HCT116 (cell line): ENCODE measurements around the gene FGF18. TPM values are rescaled to one million over a fixed set of nuclear protein-coding genes. Genes with fewer than 3 reads are reported as not detected.

Experiments used
- ATAC-seq: fragments of 200-7000 bp; cut with Tn5 transposase; 2 replicates; pipeline ENCODE4 v1.9.1; 2020; ENCODE audit warnings: mild to moderate bottlenecking, moderate library complexity
- BruUV-seq: library from RNA; stranded (reverse); fragments of 400-500 nt; replicated peaks from 2 replicates; lab custom pipeline; 2021; lab: Mats Ljungman, UMichigan
- CTCF ChIA-PET: fragments of 300-600 bp; sonication (Branson Sonifier 250); formaldehyde crosslinking; loops from one replicate; lab custom pipeline; 2021; ENCODE audit warnings: antibody characterized with exemption; lab: Charles Lee
- POLR2A ChIA-PET: fragments of 300-600, 350-600 bp; sonication (Branson Sonifier 250); formaldehyde crosslinking; loops from one replicate; lab custom pipeline; 2021; ENCODE audit warnings: antibody characterized with exemption; lab: Charles Lee
- RAD21 ChIA-PET, 2 experiments: fragments of 300-600 bp; sonication (Branson Sonifier 250); formaldehyde crosslinking; loops; one replicate each; lab custom pipeline; 2023; ENCODE audit warnings: low total read pairs in 2 of 2; ENCODE audit not compliant: uncharacterized antibody in 2 of 2, unreplicated experiment in 2 of 2, low non-redundant PET in 1 of 2; lab: Charles Lee
- DNase-seq: peaks from one replicate; pipeline ENCODE4 v3.0.0-alpha.2; 2010; ENCODE audit warnings: low read depth, low spot score
- H2AFZ ChIP-seq: fragments of 200-600 bp; shearing (Covaris generic), sonication (generic); 2 replicates; pipeline ENCODE4 v1.6.1; 2017; ENCODE audit warnings: low read depth, mixed run types, mixed read lengths, antibody characterized with exemption, low read length; ENCODE audit not compliant: poor library complexity, severe bottlenecking
- H3K27ac ChIP-seq: 2 replicates; pipeline ENCODE4 v1.5.1; 2012; ENCODE audit warnings: low read depth, low read length
- H3K27me3 ChIP-seq: fragments of 200-600 bp; sonication (generic); 2 replicates; pipeline ENCODE4 v1.6.1; 2016; ENCODE audit warnings: mixed run types, low read length, mixed read lengths; ENCODE audit not compliant: insufficient read depth
- H3K36me3 ChIP-seq, 2 experiments: fragments of 200-500 bp in 1 of 2; fragments of 200-600 bp in 1 of 2; sonication (Bioruptor generic) in 1 of 2; sonication (generic) in 1 of 2; 2 replicates each; pipeline versions ENCODE4 v1.5.1 to v1.6.1; 2014 to 2016; ENCODE audit warnings: low read length in 2 of 2, inconsistent platforms in 1 of 2, mixed read lengths in 1 of 2, mixed run types in 1 of 2; ENCODE audit not compliant: insufficient read depth in 2 of 2, control insufficient read depth in 1 of 2
- H3K4me1 ChIP-seq, 2 experiments: fragments of 200-600 bp in 1 of 2; sonication (generic) in 1 of 2; 2 replicates each; pipeline versions ENCODE4 v1.5.1 to v1.6.1; 2012 to 2017; ENCODE audit warnings: low read length in 2 of 2, inconsistent platforms in 1 of 2, mild to moderate bottlenecking in 1 of 2, mixed read lengths in 1 of 2, mixed run types in 1 of 2, moderate library complexity in 1 of 2; ENCODE audit not compliant: insufficient read depth in 2 of 2, control insufficient read depth in 1 of 2
- H3K4me2 ChIP-seq: fragments of 200-600 bp; sonication (generic); 2 replicates; pipeline ENCODE4 v1.6.1; 2017; ENCODE audit warnings: mixed run types, low read length, mixed read lengths
- H3K4me3 ChIP-seq, 2 experiments: fragments of 200-600 bp in 1 of 2; sonication (generic) in 1 of 2; replicated peaks in 1 of 2; 2 replicates each; pipeline ENCODE4 v1.5.1; 2011 to 2016; ENCODE audit warnings: low read length in 2 of 2, control low read depth in 1 of 2, low read depth in 1 of 2, mild to moderate bottlenecking in 1 of 2, mixed read lengths in 1 of 2, mixed run types in 1 of 2
- H3K79me2 ChIP-seq: fragments of 200-600 bp; sonication (generic); 2 replicates; pipeline ENCODE4 v1.6.1; 2017; ENCODE audit warnings: mild to moderate bottlenecking, mixed run types, low read length, moderate library complexity, mixed read lengths; ENCODE audit not compliant: insufficient read depth
- H3K9ac ChIP-seq: fragments of 200-600 bp; sonication (generic); 2 replicates; pipeline ENCODE4 v1.6.1; 2016; ENCODE audit warnings: low read length, mixed read lengths
- H3K9me2 ChIP-seq: fragments of 200-600 bp; sonication (generic), shearing (Covaris generic); 2 replicates; pipeline ENCODE4 v1.6.1; 2017; ENCODE audit warnings: mixed run types, mild to moderate bottlenecking, moderate library complexity; ENCODE audit not compliant: insufficient read depth
- H3K9me3 ChIP-seq, 2 experiments: fragments of 200-500 bp in 1 of 2; fragments of 200-600 bp in 1 of 2; sonication (Bioruptor generic) in 1 of 2; sonication (generic) in 1 of 2; 2 replicates each; pipeline ENCODE4 v1.6.1; 2014 to 2017; ENCODE audit warnings: low read length in 2 of 2, mixed read lengths in 2 of 2, inconsistent platforms in 1 of 2, low read depth in 1 of 2, mild to moderate bottlenecking in 1 of 2, mixed run types in 1 of 2, moderate library complexity in 1 of 2; ENCODE audit not compliant: control insufficient read depth in 1 of 2, insufficient read depth in 1 of 2
- H4K20me1 ChIP-seq: fragments of 200-600 bp; sonication (generic), shearing (Covaris generic); 2 replicates; pipeline ENCODE4 v1.6.1; 2017; ENCODE audit warnings: mixed run types, mild to moderate bottlenecking, moderate library complexity; ENCODE audit not compliant: insufficient read depth
- CEBPB ChIP-seq: IDR thresholded peaks from 2 replicates; pipeline ENCODE4 v1.6.1; 2012; ENCODE audit warnings: low read depth
- EZH2phosphoT487 ChIP-seq: fragments of 200-600 bp; IDR thresholded peaks from 2 replicates; pipeline ENCODE4 v1.6.1; 2018; ENCODE audit warnings: antibody characterized with exemption, borderline replicate concordance
- POLR2AphosphoS5 ChIP-seq: IDR thresholded peaks from 2 replicates; pipeline ENCODE4 v1.6.1; 2011; ENCODE audit warnings: mild to moderate bottlenecking, low read depth, low read length, moderate library complexity
- TCF7L2 ChIP-seq: IDR thresholded peaks from 2 replicates; pipeline ENCODE4 v1.7.0; 2011; ENCODE audit warnings: borderline replicate concordance, inconsistent platforms; ENCODE audit not compliant: insufficient read depth, insufficient read length; ENCODE audit errors: extremely low read depth
- ZFX ChIP-seq: fragments of 450-650 bp; IDR thresholded peaks from 2 replicates; pipeline ENCODE4 v1.6.1; 2017
- intact Hi-C: fragments of 100-400 bp; cut with micrococcal nuclease; formaldehyde crosslinking; loops from 2 replicates; pipeline ENCODE4 v1.10.0; 2022
- total RNA-seq: library from RNA; stranded (reverse); gene quantifications from one replicate; pipeline ENCODE4 v1.2.1, GENCODE V29; 2021; ENCODE audit not compliant: unreplicated experiment
- TF ChIP-seq, protein P1 (sequence below): IDR thresholded peaks from 2 replicates; pipeline ENCODE4 v1.6.1; 2012; ENCODE audit warnings: low read depth

FGF18 gene
- total RNA-seq, 1 experiment from 2014 or later, result 0.96 TPM

GRCh38 chr5:171450423-171451331 is 31.2 kb downstream of the FGF18 start:
- Histone ChIP-seq H3K27ac (peak overlapping the region; percentile 33), H3K9ac (peak overlapping the region; percentile 69), H4K20me1 (no peaks in the 10 kb centered on the region), H3K4me1 (peaks cover 14 to 31% of the 10 kb centered on the region in 2 experiments), H3K4me2 (peak overlapping the region; percentile 66), H3K9me3 (no peaks in the 10 kb centered on the region), H3K36me3 (no peaks in the 10 kb centered on the region), H3K79me2 (no peaks in the 10 kb centered on the region), H2AFZ (no peak overlapping the region), H3K9me2 (no peaks in the 10 kb centered on the region), H3K27me3 (no peaks in the 10 kb centered on the region), H3K4me3 (peak overlapping the region; percentile 31 to 58)
- no TSS peak for BruUV-seq
- DNase-seq (no peak), ATAC-seq (peak; percentile 79)
- POLR2A ChIA-PET, result no interaction called here
- intact Hi-C loops, result no loop called here
- RAD21 ChIA-PET, result no interaction called here
- CTCF ChIA-PET, result interaction anchor here (0.6 kb wide), 1 partner anchor 33 kb away, joined by 3 read pairs; no protein-coding TSS in a partner anchor
- TF ChIP-seq TCF7L2 (peak; percentile 87), CEBPB (no peak), ZFX (peak; percentile 79), EZH2phosphoT487 (no peak), POLR2AphosphoS5 (peak; percentile 44)
- TF ChIP-seq, protein P1, sequence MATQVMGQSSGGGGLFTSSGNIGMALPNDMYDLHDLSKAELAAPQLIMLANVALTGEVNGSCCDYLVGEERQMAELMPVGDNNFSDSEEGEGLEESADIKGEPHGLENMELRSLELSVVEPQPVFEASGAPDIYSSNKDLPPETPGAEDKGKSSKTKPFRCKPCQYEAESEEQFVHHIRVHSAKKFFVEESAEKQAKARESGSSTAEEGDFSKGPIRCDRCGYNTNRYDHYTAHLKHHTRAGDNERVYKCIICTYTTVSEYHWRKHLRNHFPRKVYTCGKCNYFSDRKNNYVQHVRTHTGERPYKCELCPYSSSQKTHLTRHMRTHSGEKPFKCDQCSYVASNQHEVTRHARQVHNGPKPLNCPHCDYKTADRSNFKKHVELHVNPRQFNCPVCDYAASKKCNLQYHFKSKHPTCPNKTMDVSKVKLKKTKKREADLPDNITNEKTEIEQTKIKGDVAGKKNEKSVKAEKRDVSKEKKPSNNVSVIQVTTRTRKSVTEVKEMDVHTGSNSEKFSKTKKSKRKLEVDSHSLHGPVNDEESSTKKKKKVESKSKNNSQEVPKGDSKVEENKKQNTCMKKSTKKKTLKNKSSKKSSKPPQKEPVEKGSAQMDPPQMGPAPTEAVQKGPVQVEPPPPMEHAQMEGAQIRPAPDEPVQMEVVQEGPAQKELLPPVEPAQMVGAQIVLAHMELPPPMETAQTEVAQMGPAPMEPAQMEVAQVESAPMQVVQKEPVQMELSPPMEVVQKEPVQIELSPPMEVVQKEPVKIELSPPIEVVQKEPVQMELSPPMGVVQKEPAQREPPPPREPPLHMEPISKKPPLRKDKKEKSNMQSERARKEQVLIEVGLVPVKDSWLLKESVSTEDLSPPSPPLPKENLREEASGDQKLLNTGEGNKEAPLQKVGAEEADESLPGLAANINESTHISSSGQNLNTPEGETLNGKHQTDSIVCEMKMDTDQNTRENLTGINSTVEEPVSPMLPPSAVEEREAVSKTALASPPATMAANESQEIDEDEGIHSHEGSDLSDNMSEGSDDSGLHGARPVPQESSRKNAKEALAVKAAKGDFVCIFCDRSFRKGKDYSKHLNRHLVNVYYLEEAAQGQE, result no peak
